ENCODE data around the gene SELENOO.

SELENOO gene

DNA sequence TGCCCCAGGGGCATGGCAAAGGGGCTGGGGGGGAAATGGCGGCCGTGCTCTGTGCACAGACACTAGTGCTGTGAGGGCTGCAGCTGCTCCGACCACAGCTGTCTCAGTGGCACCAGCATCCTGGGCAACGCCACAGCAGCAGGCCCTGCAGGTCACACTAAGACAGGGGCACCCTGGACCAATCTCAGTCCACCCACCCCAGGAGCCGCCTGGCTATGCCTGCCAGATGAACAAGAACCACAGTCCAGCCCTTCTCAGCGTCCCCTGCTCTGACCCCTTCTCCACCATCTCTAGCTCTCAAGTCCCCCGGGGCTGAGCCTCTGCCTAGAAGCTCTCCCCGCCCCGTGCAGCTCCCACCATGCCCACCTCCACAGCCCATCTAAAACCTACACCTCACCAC is 27.6 kb downstream of the SELENOO start:
- in situ Hi-C loops (cut with HindIII; ENCODE audit: low sequenced_read_pairs) = no loop called here

DNA sequence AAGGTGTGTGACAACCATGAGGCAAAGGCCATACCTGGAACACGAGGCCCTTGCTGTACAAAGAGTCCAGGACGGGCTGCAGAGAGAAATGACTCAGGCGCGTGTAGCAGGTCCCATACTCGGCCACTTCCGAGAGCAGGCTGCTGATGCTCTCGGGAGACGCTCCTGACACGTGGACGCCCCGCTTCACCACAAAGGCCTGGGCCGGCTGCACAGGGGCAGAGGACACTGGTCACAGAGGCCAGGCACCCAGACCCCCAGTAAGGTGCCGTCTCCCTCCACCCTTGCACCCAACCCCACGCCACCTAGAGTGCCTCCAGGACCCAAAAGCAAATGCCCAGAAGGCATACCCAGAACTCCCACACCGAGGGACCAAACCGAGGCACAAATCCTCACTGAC is 28.6 kb downstream of the SELENOO start:
- in situ Hi-C loops (cut with HindIII; ENCODE audit: low sequenced_read_pairs) = no loop called here

DNA sequence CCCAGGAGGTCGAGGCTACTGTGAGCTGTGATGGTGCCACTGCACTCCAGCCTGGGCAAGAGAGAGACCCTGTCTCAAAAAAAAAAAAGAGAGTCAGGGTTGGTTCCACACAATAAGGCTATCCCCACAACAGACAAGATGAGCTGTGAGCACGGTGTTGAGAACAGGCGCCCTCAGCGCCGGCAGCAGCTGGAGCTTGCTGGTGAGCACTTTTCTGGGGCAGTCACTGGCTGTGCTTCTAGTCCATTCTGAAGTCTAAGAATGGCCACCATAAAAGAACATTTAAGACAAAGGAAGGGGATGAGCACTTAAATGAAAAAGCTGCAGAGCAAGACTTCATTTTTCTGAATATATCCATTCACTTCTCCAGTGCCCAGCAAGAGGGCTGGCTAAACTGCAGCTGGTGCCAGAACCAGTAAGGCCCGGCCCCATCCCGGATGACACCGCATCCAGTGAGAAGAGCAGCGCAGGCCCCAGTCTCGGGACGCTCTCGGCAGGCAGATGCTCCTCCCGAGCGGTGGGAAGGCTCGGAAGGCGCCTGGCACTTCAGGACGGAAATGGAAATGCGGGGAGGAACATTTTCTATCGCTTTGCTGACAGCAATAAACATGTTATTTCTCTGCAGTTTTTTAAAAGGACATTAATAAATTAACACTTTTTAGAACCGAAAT is 31.8 kb downstream of the SELENOO start:
- in situ Hi-C loops (cut with HindIII; ENCODE audit: low sequenced_read_pairs) = no loop called here

DNA sequence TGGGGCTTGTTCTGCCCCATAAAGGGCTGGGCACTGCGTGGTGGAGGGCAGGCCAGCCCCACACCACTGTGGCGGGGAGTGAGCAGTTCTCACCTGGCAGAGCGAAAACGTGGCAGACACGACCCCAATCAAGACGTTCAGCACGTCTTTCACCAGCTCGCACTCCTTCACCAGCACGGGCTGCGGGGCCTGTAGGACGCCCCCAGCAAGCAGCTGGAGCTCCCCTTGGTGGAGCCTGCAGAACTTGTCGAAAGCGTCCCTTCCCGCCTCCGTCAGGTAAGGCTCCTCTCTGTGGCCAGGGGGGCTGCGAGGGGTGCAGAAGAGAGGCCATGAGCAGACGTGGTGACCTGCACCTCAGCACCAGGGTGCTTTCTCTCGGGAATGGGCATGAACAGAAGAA is 32.4 kb downstream of the SELENOO start:
- in situ Hi-C loops (cut with HindIII; ENCODE audit: low sequenced_read_pairs) = no loop called here

DNA sequence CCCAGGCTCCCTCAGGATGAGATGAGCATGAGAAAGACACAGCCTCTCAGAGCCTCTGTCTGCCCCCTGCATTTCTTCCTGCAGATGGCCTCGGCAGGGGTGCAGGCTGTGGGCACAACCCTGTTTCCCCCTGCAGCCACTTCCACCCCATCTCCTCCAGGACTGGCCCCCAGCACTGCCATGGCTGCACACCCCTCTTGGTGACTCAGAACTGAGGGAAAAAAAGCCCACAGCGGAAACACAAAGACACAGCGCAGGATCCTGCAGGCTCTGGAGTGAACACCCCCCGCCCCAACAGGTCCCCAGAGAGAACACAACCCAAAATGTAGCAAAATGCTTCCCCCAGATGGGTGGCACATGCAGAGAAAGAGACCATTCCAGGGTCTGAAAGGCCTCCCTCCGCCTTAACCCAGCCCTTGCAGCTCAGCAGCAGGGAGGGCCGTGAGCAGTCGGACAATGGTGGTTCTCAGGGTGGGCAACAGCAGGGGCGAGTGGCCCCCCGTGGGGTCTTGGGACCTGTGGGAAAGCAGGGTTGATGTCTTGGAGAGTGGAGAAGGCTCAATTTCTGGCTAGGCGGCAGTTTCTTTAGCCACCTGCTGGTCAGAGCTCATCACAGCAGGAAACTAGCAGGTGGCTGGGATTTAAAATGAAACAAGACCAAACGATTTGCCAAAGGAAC is 36.1 kb downstream of the SELENOO start:
- in situ Hi-C loops (cut with HindIII; ENCODE audit: low sequenced_read_pairs) = no loop called here

DNA sequence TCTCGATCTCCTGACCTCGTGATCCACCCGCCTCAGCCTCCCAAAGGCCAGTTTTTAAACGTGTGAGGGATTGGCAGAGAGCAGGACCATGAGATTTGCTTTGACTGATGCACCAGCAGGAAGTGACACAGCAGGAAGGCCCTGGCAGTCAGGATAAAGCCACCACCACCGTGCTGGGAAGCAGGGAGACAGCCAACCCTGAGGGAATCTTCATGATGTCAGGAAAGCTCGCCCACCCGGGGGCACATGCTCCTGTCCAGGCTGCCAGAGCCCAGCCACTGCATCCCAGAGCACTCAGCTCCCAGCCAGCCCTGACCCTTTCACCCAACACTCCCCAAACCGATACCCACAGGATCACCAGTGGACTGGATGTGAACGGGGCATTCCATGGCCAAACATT is 37.9 kb downstream of the SELENOO start:
- in situ Hi-C loops (cut with HindIII; ENCODE audit: low sequenced_read_pairs) = no loop called here

DNA sequence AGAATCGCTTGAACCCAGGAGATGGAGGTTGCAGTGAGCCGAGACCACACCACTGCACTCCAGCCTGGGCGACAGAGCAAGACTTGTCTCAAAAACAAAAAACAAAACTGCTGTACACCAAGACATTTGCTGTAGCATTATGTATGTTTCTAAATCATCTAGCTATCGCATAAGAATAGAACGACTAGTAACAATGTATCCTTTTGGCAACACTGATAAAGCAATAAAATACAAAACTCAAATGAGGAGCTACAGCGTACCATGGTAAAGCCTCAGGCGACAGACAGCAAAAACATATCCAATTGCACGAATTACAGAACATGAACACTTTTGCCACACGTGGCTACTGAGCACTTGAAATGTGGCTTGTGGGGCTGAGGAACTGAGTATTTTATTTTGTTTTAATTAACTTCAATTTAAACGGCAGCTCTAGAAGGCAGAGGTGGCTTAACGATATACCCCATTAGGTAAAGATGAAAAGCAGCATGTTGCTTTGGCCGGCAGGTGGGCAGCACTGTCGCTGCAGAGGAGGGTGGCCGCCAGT is 41.7 kb downstream of the SELENOO start:
- in situ Hi-C loops (cut with HindIII; ENCODE audit: low sequenced_read_pairs) = no loop called here

DNA sequence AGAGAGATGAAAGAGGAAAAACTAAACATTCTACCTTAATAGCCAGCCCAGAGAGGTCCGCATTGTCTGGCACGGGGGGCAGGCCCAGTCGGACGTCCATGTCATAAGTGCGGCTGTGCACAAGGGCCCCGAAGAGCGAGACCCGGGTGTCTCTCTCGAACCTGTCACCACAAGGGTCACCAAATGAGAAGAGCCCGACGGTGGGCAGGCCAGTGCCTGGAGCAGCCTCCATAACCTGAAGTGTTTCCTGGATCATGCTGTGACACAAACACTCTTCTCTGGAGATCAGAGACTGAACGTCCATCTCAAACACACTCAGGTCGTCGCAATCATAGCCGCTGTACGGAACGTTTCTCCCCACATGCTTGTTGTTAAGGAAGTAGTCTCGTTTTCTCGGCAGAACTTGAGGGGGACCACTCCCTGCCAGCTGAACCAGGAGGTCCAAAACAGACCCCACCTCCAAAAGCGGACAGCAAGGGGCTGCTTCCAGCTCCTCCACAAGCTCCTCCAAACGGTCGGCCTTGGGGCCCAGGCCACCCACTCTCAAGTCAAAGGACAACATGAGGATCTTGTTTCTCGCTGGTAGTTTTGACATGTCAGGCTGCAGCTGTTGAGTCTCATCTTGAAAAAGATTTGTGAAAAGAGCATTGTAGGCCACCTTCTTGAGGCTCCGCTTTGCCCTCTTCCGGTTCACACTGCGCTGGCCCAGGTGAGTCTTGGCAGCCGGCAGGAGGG is 43.0 kb downstream of the SELENOO start:
- in situ Hi-C loops (cut with HindIII; ENCODE audit: low sequenced_read_pairs) = no loop called here

DNA sequence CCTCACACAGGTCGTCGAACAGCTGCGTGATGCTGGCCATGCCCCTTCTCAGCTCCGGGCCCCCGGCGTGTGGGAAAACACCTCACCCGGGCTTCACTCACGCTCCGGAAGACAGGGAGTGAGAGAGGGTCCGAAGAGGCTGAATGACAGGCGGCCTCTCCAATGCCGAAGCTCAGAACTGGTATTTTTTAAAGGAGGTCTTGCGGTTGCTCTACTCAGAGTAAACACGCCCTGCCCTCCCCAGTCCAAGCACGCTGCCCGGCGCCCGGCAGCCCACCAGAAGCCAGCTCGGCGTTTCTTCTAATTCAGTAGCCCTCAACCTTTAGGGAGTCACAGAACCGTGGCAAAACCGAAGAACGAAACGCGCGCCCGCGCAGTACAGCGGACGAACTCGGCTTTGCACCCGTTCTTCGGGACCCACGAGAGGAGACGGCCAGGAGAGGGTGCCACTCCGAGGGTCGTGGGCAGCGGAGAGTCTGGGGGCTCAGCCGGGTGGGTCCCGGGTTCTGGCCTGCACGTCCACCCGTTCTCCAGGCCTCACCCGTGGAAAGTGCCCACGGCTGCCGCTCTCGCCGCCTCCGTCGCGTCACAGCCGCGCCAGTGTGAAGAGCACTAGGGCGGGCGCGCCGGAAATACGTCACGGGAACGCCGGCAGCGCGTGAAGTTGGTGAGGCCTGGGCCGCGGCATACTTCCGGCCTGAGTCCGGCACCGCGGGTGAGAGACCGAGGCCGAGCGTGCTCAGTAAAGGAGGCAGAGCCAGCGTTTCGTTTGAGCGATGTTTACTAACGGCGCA is 43.8 kb downstream of the SELENOO start, which contains the start of gene TUBGCP6:
TSS of gene TUBGCP6 (minus strand) at position 604 of the 794 bp plus-strand sequence. CDS start at position 40, 564 bp downstream.
- in situ Hi-C loops (cut with HindIII; ENCODE audit: low sequenced_read_pairs) = no loop called here

DNA sequence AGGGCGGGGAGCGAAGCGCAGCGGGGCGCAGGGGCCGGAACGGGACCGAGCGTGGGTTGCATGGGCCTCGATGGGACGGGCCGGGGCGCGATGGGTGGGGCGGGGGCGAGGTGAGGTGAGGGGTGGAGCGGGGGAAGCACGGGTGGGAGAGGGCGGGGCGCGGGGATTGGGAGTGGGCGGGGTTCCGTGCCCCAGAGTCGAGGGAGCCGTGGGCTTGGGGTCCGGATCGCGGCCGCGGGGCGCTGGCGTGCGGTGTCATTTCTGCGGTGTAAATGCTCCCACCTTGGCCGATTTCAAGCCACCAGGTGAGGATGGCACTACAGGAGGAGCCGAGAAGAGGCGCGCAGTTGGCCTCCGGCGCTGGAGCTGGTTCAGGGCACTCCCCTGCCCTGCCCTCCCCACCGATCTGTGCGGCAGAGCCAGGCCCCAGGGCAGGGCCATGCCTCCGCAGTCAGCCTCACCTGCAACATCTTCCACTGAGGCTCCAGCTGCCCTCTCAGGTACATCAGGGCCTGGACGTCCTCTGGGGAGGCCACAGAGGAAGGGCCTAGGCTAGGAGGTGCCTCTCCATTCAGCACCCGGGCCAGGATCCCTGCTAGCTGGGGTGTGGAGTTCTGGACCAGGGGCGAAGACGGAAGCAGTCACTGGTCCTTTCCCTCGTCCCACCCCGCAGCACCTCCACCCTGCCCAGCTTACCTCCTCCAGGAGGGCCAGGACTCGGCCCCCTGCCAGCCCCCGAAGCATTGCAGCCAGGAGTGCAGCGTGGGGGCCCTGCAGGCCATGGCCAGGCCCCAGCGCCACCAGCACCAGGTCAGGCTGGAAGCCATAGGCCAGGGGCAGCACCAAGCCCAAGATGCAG is 44.6 kb downstream of the SELENOO start:
- in situ Hi-C loops (cut with HindIII; ENCODE audit: low sequenced_read_pairs) = no loop called here

DNA sequence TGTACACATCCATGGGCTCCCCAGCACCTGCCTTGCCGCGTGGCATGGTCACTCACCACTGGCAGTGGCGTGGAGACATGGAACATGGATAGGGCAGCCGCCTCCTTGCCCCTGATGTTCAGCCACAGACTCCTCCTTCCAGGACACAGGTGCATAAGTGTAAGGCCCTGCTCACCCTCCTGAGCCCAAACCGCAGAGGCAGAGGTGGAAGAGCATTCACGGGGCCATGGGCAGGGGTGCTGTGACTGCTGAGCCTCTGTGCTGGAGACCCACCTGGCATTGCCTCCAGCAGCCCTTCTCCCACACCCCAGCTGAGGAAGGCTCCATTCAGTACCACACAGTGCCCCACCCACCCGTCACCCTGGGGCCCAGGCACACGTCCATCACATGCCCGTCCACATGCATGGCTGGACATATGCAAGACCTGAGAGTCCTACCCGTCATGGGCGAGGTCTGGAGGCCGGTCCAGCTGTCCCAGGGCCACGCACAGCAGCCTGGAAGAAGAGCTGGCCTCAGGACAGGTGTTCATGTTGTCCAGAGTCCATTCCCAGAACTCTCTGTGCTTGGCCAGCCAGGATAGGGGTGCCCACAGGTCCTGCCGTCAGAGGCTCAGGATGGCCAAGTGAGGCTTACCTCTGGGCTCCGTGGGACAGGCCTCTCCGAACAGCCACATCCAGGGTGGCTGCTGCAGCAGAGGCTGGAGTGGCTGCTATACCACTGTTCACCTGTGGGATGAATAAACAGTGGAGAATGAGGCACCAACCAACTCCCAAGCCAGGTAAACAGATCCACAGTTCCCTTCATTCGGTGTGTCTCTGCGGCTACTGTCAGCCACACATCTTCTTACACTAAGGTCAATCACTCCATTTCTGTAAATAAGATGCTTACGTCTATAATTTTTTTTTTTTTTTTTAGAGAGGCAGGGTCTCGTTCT is 45.7 kb downstream of the SELENOO start:
- in situ Hi-C loops (cut with HindIII; ENCODE audit: low sequenced_read_pairs) = no loop called here

DNA sequence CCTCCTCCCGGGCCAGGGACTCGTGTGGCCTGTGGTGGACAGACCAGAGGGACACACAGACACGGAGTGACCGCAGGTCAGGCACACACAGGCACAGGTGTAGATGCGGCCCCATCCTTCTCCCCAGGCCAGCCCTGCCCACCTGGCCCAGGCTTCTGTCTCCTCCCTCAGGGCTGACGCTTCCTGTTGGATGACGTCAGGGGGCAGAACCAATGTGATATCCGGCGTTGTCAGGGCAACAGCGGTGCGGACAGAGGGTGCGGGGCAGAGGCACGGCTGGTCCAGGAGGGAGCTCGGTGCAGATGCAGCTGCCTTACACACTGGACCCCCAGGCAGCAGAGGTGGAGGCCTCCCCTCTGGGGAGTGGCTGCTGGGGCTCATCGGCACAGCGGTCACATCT is 46.9 kb downstream of the SELENOO start:
- in situ Hi-C loops (cut with HindIII; ENCODE audit: low sequenced_read_pairs) = no loop called here

DNA sequence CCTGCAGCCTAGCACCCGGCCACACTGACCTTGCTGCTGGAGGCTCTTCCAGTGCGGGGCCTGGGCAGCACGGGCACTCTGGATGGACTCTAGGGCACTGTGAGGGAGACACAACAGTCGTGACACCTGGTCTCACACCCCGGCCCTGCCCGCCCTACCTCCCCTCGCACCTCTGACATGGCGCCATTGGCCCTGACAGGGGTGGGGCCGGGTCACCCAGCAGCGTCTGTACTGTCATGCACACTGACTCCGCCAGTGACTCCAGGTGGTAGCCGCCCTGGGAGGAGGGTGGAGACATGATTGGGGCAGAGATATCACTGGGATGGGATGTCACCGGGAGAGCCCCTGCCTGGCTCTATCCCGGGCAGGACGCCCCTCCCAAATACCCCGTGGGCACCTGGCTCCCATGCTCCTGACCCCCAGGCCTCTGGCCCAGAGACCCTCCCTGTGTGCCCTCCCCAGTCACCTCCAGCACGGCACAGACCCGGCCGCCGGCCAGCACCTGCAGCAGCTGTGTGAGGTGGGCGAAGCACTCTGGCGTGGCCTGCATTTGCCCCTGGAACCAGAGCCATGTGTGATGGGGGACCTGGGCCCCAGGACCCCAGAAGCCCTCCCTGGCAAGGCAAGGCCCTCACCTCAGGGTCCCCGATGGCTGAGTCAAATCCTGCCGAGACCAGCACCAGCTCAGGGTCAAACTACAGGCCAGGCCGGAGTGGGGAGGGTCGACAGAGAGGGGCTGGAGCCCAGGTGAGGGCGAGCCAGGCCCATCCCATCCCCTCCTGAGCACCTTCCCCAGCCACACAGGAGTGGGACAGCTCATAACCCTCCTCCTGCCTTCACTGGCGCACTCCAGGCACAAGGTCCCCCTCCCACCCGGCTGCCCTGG is 47.6 kb downstream of the SELENOO start:
- in situ Hi-C loops (cut with HindIII; ENCODE audit: low sequenced_read_pairs) = no loop called here

DNA sequence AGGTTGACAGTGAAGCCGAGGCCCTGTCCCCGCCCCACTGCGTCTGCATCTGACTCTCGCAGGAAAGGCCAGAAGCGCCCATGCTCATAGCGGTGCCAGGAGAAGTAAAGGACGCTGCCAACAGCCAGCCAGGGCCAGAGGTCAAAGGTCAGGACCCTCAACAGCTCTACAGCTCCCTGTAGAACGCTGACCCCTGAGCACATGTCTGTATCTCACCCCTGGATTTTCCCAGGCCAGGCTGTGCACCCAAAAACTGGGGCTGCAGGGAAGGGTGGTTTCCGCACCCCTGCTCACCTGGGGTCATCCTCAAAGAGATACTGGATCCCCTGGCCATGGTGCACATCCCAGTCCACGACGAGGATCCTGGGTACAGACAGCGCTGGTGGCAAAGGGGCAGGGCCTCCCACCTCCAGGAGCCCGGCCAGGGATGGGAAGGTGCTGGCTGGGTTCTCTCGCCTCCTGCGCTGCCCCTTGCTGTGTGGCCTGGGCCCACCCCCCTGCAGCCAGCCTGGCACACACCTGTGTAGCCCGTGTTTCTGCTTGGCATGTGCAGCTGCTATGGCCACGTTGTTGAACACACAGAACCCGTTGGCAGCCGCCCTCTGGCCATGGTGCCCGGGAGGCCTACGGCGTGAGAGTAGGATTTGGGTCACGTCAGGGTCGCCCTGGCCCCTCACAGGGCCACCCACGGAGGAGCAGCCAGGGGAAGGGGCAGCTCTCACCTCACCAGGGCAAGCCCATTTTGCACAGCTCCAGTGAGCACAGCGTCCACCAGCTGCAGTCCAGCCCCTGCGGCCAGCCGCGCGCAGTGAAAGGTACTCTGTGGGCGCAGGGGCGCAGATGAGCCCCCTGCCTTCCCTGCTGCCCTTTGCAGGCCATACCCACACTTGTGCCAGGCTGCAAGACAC is 48.8 kb downstream of the SELENOO start:
- in situ Hi-C loops (cut with HindIII; ENCODE audit: low sequenced_read_pairs) = no loop called here

DNA sequence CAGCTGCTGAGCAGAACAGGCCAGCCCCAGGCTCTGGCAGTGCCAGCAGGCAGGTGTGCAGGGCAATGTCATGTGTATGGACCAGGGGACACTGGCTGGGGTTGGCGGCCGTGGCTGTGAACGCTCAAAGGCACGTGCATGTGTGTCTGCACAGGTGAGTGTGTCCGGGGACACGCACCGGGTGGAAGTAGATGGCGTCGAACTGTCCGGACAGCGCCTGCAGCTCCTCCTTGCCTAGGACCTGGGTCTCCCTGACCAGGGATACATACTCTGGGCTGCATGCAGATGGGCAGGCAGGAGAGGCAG is 49.4 kb downstream of the SELENOO start:
- in situ Hi-C loops (cut with HindIII; ENCODE audit: low sequenced_read_pairs) = no loop called here

DNA sequence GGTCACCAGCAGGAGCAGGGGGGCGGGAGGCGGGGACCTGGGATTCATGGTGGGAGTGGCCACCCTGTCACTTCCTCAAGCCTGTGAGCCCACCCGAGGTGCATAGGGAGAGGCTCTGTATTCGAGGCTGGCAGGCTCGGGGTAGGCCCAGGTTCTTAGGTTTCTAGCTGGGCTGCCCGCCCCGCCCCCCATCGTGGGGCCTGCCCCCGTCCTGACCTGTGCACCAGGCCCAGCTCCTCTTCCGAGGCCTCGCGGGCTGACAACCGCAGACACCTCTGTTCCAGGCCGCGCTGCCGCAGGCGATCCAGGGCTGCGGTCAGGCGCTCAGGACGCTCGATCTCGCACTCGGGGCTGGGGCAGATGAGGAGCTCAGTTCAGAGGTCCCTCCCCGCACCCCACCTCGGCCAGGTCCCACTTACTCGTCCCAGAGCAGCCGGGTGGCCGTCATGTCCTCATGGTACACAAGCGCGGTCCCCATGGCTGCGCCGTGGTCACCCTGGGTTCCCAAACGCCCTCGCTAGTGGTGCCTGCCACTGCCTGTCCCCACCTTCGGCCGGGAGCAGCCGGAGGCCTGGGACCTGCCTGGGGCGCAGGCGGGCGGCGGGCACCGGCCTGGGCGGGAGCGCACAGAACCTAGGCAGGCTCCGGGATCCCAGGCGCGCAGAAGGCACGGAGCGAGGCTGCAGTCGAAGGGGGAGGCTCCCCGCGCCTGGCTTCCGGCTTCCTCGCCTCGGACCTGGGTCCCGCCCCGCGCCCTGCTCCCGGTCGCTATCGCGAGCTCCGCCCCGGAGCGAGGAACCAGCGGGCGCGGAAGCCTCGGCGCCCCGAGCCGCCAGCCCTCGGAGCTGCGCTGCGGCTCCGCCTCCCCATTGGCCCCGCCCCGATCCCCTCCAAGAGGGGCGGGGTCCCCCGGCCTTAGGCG is 50.0 kb downstream of the SELENOO start, which contains the start of gene HDAC10:
TSS of gene HDAC10 (minus strand) at position 711 of the 922 bp plus-strand sequence. CDS start at position 478, 233 bp downstream.
- in situ Hi-C loops (cut with HindIII; ENCODE audit: low sequenced_read_pairs) = no loop called here

All from endothelial cell of hepatic sinusoid (primary cell).